Osteoblast (primary cell): Measurements from ENCODE around the gene PKHD1. TPM values are rescaled to one million over a fixed set of nuclear protein-coding genes. Genes with fewer than 3 reads are reported as not detected.
"Not testable (repeated sequence)": the region's sequence is repeated elsewhere in the genome, so short reads cannot be mapped to it uniquely, and the experiment has no call there.

Source experiments
- DNase-seq: peaks from one replicate; pipeline ENCODE4 v3.0.0; 2011; ENCODE audit warnings: low spot score, mixed read lengths; ENCODE audit not compliant: insufficient read length; ENCODE audit errors: missing footprints
- H2AFZ ChIP-seq: 2 replicates; pipeline ENCODE4 v1.6.0; 2011; ENCODE audit warnings: mild to moderate bottlenecking, low read length
- H3K27ac ChIP-seq: 2 replicates; pipeline ENCODE4 v1.5.1; 2011; ENCODE audit warnings: mild to moderate bottlenecking, low read depth, low read length, moderate library complexity
- H3K27me3 ChIP-seq: 2 replicates; pipeline ENCODE4 v1.6.0; 2012; ENCODE audit warnings: mild to moderate bottlenecking, control low read depth, inconsistent platforms, low read length, moderate library complexity; ENCODE audit not compliant: insufficient read depth
- H3K36me3 ChIP-seq: 2 replicates; pipeline ENCODE4 v1.5.1; 2011; ENCODE audit warnings: mild to moderate bottlenecking, low read length, control low read depth, moderate library complexity; ENCODE audit not compliant: insufficient read depth
- H3K4me1 ChIP-seq: 2 replicates; pipeline ENCODE4 v1.5.1; 2011; ENCODE audit warnings: mild to moderate bottlenecking, low read length, control low read depth, moderate library complexity; ENCODE audit not compliant: insufficient read depth
- H3K4me2 ChIP-seq: 2 replicates; pipeline ENCODE4 v1.6.0; 2011; ENCODE audit warnings: mild to moderate bottlenecking, low read length; ENCODE audit not compliant: insufficient read depth
- H3K4me3 ChIP-seq: fragments of 200-600 bp; sonication (generic); 3 replicates; pipeline ENCODE4 v1.5.1; 2012; ENCODE audit warnings: mild to moderate bottlenecking, low read length, inconsistent platforms; ENCODE audit not compliant: insufficient read depth
- H3K79me2 ChIP-seq: 2 replicates; pipeline ENCODE4 v1.6.0; 2012; ENCODE audit warnings: mild to moderate bottlenecking, low read length, control low read depth, inconsistent platforms; ENCODE audit not compliant: insufficient read depth
- H3K9me3 ChIP-seq: 2 replicates; pipeline ENCODE4 v1.5.1; 2011; ENCODE audit warnings: low read depth, low read length, control low read depth
- H4K20me1 ChIP-seq: 2 replicates; pipeline ENCODE4 v1.6.0; 2012; ENCODE audit warnings: mild to moderate bottlenecking, low read length, control low read depth; ENCODE audit not compliant: insufficient read depth
- total RNA-seq: library from RNA; depleted of rRNA; stranded (reverse); fragments of >200 nt; gene quantifications from 2 replicates; pipeline ENCODE4 v1.2.3, GENCODE V29; 2012
- TF ChIP-seq, protein P1 (sequence below): IDR thresholded peaks from 2 replicates; pipeline ENCODE4 v1.5.1; 2011; ENCODE audit warnings: mild to moderate bottlenecking, low read depth, low read length, moderate library complexity; ENCODE audit errors: extremely low read depth

PKHD1 gene
- total RNA-seq, 1 donor, result not detected

DNA sequence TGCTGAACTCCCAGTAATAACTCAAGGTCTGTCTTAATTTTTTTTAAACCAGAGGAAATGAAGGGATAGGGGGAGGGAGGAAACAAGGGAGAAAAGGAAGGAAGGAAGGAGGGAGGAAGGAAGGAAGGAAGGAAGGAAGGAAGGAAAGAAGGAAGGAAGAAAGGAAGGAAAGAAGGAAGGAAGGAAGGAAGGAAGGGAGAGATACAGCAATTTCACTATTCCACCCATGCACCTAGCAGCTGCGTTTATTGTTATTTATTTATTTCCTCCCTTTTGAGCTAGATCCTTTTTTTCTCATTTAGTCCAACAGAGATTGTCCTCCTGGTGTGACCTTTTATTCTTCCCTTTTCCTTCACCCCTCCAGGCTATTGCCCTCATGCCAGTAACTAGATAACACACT lies 97.6 kb downstream of the PKHD1 start:
- no peak overlapping the region for H3K4me2 ChIP-seq
- no peak overlapping the region for H3K27ac ChIP-seq
- no peaks in the 10 kb centered on the region for H4K20me1 ChIP-seq
- no peak overlapping the region for H2AFZ ChIP-seq
- no peak for DNase-seq
- no peak overlapping the region for H3K4me3 ChIP-seq
- H3K27me3 ChIP-seq, result no peaks in the 10 kb centered on the region
- H3K9me3 ChIP-seq, result no peaks in the 10 kb centered on the region
- H3K36me3 ChIP-seq, result no peaks in the 10 kb centered on the region
- TF ChIP-seq, protein P1, sequence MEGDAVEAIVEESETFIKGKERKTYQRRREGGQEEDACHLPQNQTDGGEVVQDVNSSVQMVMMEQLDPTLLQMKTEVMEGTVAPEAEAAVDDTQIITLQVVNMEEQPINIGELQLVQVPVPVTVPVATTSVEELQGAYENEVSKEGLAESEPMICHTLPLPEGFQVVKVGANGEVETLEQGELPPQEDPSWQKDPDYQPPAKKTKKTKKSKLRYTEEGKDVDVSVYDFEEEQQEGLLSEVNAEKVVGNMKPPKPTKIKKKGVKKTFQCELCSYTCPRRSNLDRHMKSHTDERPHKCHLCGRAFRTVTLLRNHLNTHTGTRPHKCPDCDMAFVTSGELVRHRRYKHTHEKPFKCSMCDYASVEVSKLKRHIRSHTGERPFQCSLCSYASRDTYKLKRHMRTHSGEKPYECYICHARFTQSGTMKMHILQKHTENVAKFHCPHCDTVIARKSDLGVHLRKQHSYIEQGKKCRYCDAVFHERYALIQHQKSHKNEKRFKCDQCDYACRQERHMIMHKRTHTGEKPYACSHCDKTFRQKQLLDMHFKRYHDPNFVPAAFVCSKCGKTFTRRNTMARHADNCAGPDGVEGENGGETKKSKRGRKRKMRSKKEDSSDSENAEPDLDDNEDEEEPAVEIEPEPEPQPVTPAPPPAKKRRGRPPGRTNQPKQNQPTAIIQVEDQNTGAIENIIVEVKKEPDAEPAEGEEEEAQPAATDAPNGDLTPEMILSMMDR, result no peak
- no peaks in the 10 kb centered on the region for H3K79me2 ChIP-seq
- H3K4me1 ChIP-seq, result no peaks in the 10 kb centered on the region

DNA sequence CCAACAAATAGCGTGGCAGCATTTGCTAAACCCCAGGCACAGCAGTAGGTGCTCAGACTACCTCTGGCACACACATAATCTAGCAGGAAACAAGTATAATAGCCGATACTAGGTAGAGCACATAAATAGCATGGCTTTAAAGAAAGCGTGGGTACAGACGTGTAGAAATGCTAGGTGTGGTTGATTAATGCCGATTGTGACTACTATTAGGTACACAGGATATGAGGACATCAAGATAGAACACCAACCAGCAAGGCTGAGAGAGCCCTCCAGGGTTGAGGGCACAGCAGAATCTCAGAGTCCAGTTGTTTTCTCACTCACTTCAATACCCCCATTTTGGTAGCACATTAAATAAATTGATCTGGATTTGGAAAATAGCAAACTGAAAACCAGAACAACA lies 100.5 kb downstream of the PKHD1 start:
- H3K9me3 ChIP-seq, result no peaks in the 10 kb centered on the region
- no peak overlapping the region for H3K4me3 ChIP-seq
- no peak overlapping the region for H3K4me2 ChIP-seq
- no peak for DNase-seq
- no peak overlapping the region for H3K27ac ChIP-seq
- H3K4me1 ChIP-seq, result no peaks in the 10 kb centered on the region
- H3K79me2 ChIP-seq, result no peaks in the 10 kb centered on the region
- H2AFZ ChIP-seq, result no peak overlapping the region
- H3K27me3 ChIP-seq, result no peaks in the 10 kb centered on the region
- H4K20me1 ChIP-seq, result no peaks in the 10 kb centered on the region
- no peaks in the 10 kb centered on the region for H3K36me3 ChIP-seq
- TF ChIP-seq, protein P1, result no peak

DNA sequence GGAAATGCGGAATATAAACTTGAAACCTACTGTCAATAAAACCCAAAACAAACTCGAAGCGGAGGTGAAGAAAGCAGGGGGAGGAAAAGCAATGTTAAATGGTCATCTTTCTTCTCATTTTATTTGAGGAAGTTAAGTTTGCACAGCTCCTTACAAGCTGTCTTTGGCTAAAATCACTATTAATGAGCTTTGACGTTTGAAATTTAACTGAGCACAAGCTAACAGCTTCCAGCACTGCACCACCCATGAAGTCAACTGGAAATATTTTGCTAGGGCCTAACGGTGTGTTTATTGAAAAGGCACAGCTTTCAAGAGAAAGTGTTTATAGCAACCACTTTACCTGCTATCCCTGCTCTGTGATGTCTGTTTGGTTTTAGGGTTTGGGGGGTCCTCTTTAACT lies 103.8 kb downstream of the PKHD1 start:
- DNase-seq, result no peak

DNA sequence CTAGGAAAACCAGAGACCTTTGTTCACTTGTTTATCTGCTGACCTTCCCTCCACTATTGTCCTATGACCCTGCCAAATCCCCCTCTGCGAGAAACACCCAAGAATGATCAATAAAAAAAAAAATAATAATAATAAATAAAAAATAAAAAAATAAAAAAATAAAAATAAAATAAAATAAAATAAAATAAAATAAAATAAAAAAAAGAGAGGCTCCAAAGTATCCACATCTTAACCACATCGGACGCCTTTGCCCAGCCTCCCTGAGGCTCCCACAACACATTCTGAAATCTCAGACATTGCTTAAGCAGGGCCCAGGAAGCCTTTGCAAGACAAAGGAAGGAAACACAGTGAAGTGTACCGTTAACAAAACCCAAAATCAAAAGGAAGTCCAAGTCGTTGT lies 104.7 kb downstream of the PKHD1 start:
- not testable (repeated sequence) for H3K9me3 ChIP-seq, H3K4me1 ChIP-seq, H3K36me3 ChIP-seq, H4K20me1 ChIP-seq, H3K4me2 ChIP-seq, H3K27me3 ChIP-seq, DNase-seq, H2AFZ ChIP-seq, H3K4me3 ChIP-seq, H3K79me2 ChIP-seq, H3K27ac ChIP-seq

More for the DNA sequence above, 103.8 kb downstream of the PKHD1 start:
- no peak overlapping the region for H3K4me2 ChIP-seq
- H3K27me3 ChIP-seq, result no peaks in the 10 kb centered on the region
- H3K4me3 ChIP-seq, result no peak overlapping the region
- H4K20me1 ChIP-seq, result no peaks in the 10 kb centered on the region
- no peaks in the 10 kb centered on the region for H3K9me3 ChIP-seq
- H3K79me2 ChIP-seq, result no peaks in the 10 kb centered on the region
- H3K36me3 ChIP-seq, result no peaks in the 10 kb centered on the region
- TF ChIP-seq, protein P1, result no peak
- no peak overlapping the region for H2AFZ ChIP-seq
- no peak overlapping the region for H3K27ac ChIP-seq
- no peaks in the 10 kb centered on the region for H3K4me1 ChIP-seq

DNA sequence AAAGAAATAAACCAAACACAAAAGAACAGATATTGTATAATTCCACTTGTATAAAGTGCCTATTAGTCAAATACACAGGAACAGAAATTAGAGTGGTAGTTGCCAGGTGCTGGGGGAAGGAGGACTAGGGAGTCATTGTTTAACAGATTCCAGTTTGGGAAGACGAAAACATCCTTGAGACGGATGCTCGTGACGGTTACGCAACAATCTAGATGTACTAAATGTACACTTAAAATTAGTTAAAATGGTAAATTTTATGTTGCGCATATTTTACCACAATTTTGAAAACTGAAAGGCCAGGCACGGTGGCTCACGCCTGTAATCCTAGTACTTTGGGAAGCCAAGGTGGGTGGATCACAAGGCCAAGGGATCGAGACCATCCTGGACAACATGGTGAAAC lies 111.0 kb downstream of the PKHD1 start:
- Histone ChIP-seq H3K9me3 (no peaks in the 10 kb centered on the region), H3K4me2 (no peak overlapping the region), H3K27ac (no peak overlapping the region), H3K27me3 (no peaks in the 10 kb centered on the region), H3K4me1 (no peaks in the 10 kb centered on the region), H4K20me1 (no peaks in the 10 kb centered on the region), H3K36me3 (no peaks in the 10 kb centered on the region), H3K79me2 (no peaks in the 10 kb centered on the region), H2AFZ (no peak overlapping the region), H3K4me3 (no peak overlapping the region)
- TF ChIP-seq, protein P1, result no peak
- no peak for DNase-seq
